Endothelial cell (in vitro differentiated cells): ENCODE data around the gene FASTKD3. TPM values are rescaled to one million over a fixed set of nuclear protein-coding genes. Genes with fewer than 3 reads are reported as not detected.

Experiments
- DNase-seq: peaks from one replicate; pipeline ENCODE4 v3.0.0; 2021; ENCODE audit warnings: low spot score
- H3K27ac Mint-ChIP-seq: one replicate; pipeline ENCODE4 v1.8.0; 2021; ENCODE audit warnings: mixed read lengths, inconsistent platforms; ENCODE audit not compliant: unreplicated experiment
- H3K27me3 Mint-ChIP-seq: one replicate; pipeline ENCODE4 v1.8.0; 2021; ENCODE audit warnings: mild to moderate bottlenecking, moderate library complexity, mixed read lengths, inconsistent platforms; ENCODE audit not compliant: unreplicated experiment
- H3K36me3 Mint-ChIP-seq: one replicate; pipeline ENCODE4 v1.8.0; 2021; ENCODE audit warnings: mild to moderate bottlenecking, low read depth, mixed read lengths, inconsistent platforms; ENCODE audit not compliant: unreplicated experiment
- H3K4me1 Mint-ChIP-seq: one replicate; pipeline ENCODE4 v1.8.0; 2021; ENCODE audit warnings: mild to moderate bottlenecking, mixed read lengths, inconsistent platforms; ENCODE audit not compliant: unreplicated experiment
- H3K4me3 Mint-ChIP-seq: one replicate; pipeline ENCODE4 v1.8.0; 2021; ENCODE audit warnings: mild to moderate bottlenecking, mixed read lengths, inconsistent platforms; ENCODE audit not compliant: unreplicated experiment
- H3K9me3 Mint-ChIP-seq: one replicate; pipeline ENCODE4 v1.8.0; 2021; ENCODE audit warnings: mixed read lengths, inconsistent platforms; ENCODE audit not compliant: unreplicated experiment
- total RNA-seq: library from RNA; stranded (reverse); fragmentation: NEBNext Ultra II Directional; extraction: Animal tissue kit (Norgen Biotek cat#: 25700); gene quantifications from one replicate; pipeline ENCODE4 v1.2.1, GENCODE V29; 2021; ENCODE audit not compliant: unreplicated experiment
- TF ChIP-seq, protein P1 (sequence below): fragments of 200-600 bp; sonication (generic); IDR thresholded peaks from one replicate; pipeline ENCODE4 v1.5.0; 2021; ENCODE audit warnings: antibody characterized with exemption; ENCODE audit not compliant: unreplicated experiment

Gene FASTKD3
- total RNA-seq, 1 donor from 2014 or later, result 9.1 TPM

DNA sequence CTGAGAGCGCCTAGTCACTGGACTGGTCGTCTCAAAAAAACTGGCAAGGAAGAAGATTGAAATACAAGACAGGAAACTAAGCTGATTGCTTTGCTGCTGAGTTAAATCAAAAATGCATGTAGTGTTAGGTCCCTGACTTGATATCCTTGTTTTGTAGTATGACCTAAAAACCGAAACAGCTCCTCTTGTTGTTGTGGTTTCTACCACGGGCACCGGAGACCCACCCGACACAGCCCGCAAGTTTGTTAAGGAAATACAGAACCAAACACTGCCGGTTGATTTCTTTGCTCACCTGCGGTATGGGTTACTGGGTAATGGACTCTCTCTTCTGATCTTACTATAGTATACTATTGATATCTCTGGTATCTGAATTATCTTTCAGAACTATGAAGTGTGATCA is 4.4 kb upstream of the FASTKD3 start:
- no peaks in the 10 kb centered on the region for H3K9me3 Mint-ChIP-seq
- H3K4me1 Mint-ChIP-seq, result peaks cover 12% of the 10 kb centered on the region
- H3K27ac Mint-ChIP-seq, result no peak overlapping the region
- H3K27me3 Mint-ChIP-seq, result peaks cover 5% of the 10 kb centered on the region
- DNase-seq, result no peak
- TF ChIP-seq, protein P1, sequence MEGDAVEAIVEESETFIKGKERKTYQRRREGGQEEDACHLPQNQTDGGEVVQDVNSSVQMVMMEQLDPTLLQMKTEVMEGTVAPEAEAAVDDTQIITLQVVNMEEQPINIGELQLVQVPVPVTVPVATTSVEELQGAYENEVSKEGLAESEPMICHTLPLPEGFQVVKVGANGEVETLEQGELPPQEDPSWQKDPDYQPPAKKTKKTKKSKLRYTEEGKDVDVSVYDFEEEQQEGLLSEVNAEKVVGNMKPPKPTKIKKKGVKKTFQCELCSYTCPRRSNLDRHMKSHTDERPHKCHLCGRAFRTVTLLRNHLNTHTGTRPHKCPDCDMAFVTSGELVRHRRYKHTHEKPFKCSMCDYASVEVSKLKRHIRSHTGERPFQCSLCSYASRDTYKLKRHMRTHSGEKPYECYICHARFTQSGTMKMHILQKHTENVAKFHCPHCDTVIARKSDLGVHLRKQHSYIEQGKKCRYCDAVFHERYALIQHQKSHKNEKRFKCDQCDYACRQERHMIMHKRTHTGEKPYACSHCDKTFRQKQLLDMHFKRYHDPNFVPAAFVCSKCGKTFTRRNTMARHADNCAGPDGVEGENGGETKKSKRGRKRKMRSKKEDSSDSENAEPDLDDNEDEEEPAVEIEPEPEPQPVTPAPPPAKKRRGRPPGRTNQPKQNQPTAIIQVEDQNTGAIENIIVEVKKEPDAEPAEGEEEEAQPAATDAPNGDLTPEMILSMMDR, result no peak
- peaks cover 11% of the 10 kb centered on the region for H3K36me3 Mint-ChIP-seq
- H3K4me3 Mint-ChIP-seq, result no peak overlapping the region

DNA sequence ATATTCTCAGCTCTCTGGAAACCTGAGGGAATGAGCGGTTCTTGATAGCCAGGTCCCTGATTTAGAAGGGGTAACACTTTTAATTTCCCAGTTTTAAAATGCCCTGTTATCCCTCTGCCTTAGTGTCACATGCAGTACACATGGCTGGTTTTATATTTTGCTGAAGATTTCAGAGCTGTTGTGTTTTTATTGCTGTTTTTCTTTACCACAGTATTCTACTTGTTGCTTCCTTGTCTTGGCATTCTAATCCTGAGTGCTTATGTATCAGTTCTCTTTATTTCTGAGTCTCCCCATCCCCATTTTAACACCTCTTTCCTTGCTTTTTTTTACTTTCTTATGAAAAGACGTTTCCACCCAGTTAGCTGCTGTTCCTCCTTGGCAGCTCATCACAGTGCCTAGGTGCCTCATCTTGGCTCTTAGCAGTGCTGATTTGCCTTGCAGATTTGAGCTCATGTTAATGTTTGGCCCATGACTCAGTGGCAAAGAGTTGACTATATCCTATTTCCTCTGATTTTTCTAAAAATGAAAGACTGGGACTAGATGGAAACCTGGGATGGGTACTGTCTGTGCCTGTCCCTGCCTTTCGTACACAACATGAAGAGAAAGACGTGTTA is 3.8 kb upstream of the FASTKD3 start:
- Mint-ChIP-seq H3K36me3 (peaks cover 8% of the 10 kb centered on the region), H3K9me3 (no peaks in the 10 kb centered on the region), H3K27ac (no peak overlapping the region), H3K4me3 (no peak overlapping the region), H3K4me1 (peaks cover 16% of the 10 kb centered on the region), H3K27me3 (peaks cover 6% of the 10 kb centered on the region)
- TF ChIP-seq, protein P1, result no peak
- DNase-seq, result no peak

DNA sequence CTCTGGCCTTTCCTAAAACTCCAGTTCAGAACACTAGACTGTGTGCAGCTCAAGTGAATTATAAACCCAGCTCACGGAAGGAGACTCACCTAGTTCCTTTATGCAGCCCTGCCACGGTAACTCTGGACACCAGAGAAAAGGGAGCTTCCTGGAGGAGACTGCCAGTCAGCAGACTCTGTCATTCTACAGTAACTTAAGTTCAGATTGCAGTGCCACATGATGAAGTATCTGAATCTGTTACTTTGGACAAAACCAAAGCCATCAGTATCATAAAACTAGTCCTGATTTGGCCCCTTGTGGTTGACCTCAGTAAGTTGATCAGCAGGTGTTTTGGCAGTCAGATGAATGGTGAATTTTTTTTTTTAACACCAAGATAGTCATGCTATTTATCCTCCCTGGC is 2.8 kb upstream of the FASTKD3 start:
- H3K27me3 Mint-ChIP-seq, result peaks cover 6% of the 10 kb centered on the region
- peaks cover 8% of the 10 kb centered on the region for H3K36me3 Mint-ChIP-seq
- H3K4me1 Mint-ChIP-seq, result peaks cover 16% of the 10 kb centered on the region
- TF ChIP-seq, protein P1, result no peak
- no peak overlapping the region for H3K4me3 Mint-ChIP-seq
- no peak overlapping the region for H3K27ac Mint-ChIP-seq
- H3K9me3 Mint-ChIP-seq, result no peaks in the 10 kb centered on the region
- DNase-seq, result no peak

DNA sequence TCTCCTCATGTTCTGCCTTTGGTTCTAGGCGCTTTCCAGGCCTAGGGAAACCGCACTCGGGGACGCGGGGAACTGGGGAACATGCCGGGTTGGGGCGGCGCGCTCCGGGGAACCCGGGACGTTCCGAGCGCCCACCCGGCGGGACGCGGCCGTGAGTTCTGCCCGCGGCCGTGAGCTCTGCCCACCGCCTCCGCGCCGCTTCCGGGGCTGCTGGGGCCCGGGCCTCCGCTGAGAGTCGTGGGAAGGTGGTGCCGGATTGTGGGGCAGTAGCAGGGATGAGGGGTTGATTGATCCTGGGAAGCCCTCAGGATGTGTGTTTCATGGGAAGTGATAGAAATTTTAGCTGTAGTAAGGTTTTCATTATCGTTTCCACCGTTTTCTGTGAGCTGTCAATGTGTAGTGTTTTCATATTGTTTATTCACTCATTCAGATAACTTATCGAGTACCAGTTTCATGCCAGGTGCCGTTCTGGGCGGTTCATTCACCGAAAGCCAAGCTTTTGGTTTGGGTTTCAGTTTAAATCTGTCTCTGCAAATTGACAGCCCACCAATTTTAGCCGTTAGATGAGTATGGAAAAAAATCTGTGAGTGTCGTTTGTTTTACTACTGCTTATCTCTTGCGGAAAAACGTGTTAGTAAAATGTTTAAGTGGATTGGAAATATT is 774 bp upstream of the FASTKD3 start:
- Mint-ChIP-seq H3K9me3 (no peaks in the 10 kb centered on the region), H3K36me3 (no peaks in the 10 kb centered on the region), H3K27me3 (peaks cover 6% of the 10 kb centered on the region), H3K4me1 (peaks cover 16% of the 10 kb centered on the region), H3K4me3 (peak overlapping the region; percentile 93), H3K27ac (no peak overlapping the region)
- TF ChIP-seq, protein P1, result no peak
- DNase-seq, result peak; percentile 26

DNA sequence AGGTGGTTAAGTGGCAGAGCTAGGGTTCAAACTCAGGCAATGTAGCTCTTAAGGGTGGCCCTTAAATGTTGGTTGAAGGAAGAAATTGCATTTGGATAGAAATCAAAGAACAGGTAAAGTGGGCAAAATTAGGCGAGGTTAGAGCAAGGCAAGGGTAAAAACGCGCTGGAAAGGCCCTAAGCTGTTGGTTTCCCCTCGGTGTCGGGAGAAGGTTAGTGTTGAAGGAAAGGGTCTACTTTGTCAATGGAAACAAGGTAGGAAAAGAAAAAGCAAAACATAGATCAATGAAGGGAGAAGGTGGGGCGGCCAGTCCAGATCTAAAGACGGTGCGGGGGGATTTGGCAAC is 431 bp downstream of the FASTKD3 start:
- no peaks in the 10 kb centered on the region for H3K36me3 Mint-ChIP-seq
- H3K4me1 Mint-ChIP-seq, result peaks cover 16% of the 10 kb centered on the region
- no peaks in the 10 kb centered on the region for H3K9me3 Mint-ChIP-seq
- peak overlapping the region; percentile 19 for H3K27ac Mint-ChIP-seq
- peak overlapping the region; percentile 98 for H3K4me3 Mint-ChIP-seq
- TF ChIP-seq, protein P1, result no peak
- peaks cover 6% of the 10 kb centered on the region for H3K27me3 Mint-ChIP-seq
- no peak for DNase-seq
